ENCODE data around the gene ECSCR.

- TF ChIP-seq POLR2A (IDR thresholded peaks at IDR 0.05) (no peak), CTCF (IDR thresholded peaks at IDR 0.05) (no peak)
These were observed 10.5 kb downstream of the ECSCR start for GRCh38 chr5:139451878-139452660.
